Metanephros (tissue), 2 donors: ENCODE data around the gene TAF11L2. TPM values are rescaled to one million over a fixed set of nuclear protein-coding genes. Genes with fewer than 3 reads are reported as not detected.

ENCODE experiments used
- small RNA-seq: library from RNA; depleted of rRNA; stranded (forward); fragments of <200 nt; gene quantifications from one replicate; pipeline ENCODE3, GENCODE V24; 2014; ENCODE audit warnings: low replicate concordance
- total RNA-seq: library from RNA; depleted of rRNA; stranded (reverse); fragments of >200 nt; gene quantifications from one replicate; pipeline ENCODE4 v1.2.3, GENCODE V29; 2014

Gene TAF11L2
- total RNA-seq = 0.41 TPM

DNA sequence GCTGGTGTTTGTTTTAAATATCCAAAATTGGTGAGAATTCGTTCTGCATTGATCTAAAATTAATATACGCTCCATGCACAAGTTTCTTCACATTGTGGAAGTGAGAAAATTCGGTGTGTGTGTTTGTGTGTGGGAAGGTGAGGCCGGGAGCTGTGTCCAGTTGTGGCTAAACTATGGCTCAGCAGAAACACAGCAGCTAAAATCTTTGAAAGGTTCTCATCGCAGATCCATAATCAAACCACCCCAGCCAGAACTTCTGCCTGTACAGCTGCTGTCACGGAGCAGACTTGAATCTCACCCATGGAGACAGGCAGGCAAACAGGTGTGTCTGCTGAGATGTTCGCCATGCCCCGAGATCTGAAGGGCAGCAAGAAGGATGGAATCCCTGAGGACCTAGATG lies at the start of gene TAF11L2:
TAF11L2 (plus strand) TSS at position 301 of the 400 bp plus-strand sequence.

GRCh38 chr5:17518067-17518466 lies 20.0 kb downstream of the TAF11L2 start, which contains the start of gene TAF11L3:
Gene TAF11L3 (plus strand): TSS chr5:17518367.

DNA sequence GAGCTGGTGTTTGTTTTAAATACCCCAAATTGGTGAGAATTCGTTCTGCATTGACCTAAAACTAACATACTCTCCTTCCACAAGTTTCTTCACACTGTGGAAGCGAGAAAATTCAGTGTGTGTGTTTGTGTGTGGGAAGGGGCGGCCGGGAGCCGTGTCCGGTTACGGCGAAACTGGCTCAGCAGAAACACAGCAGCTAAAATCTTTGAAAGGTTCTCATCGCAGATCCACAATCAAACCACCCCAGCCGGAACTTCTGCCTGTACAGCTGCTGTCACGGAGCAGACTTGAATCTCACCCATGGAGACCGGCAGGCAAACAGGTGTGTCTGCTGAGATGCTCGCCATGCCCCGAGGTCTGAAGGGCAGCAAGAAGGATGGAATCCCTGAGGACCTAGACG lies 23.5 kb downstream of the TAF11L2 start, which contains the start of gene TAF11L4:
TAF11L4 (plus strand) TSS at position 301 of the 400 bp plus-strand sequence.

DNA sequence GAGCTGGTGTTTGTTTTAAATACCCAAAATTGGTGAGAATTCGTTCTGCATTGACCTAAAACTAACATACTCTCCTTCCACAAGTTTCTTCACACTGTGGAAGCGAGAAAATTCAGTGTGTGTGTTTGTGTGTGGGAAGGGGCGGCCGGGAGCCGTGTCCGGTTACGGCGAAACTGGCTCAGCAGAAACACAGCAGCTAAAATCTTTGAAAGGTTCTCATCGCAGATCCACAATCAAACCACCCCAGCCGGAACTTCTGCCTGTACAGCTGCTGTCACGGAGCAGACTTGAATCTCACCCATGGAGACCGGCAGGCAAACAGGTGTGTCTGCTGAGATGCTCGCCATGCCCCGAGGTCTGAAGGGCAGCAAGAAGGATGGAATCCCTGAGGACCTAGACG lies 26.9 kb downstream of the TAF11L2 start, which contains the start of gene TAF11L5:
TAF11L5 (plus strand) TSS at position 301 of the 400 bp plus-strand sequence.

DNA sequence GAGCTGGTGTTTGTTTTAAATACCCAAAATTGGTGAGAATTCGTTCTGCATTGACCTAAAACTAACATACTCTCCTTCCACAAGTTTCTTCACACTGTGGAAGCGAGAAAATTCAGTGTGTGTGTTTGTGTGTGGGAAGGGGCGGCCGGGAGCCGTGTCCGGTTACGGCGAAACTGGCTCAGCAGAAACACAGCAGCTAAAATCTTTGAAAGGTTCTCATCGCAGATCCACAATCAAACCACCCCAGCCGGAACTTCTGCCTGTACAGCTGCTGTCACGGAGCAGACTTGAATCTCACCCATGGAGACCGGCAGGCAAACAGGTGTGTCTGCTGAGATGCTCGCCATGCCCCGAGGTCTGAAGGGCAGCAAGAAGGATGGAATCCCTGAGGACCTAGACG lies 30.3 kb downstream of the TAF11L2 start, which contains the start of gene TAF11L6:
TAF11L6 (plus strand) TSS at position 301 of the 400 bp plus-strand sequence.

Small RNA genes within 50 kb of the gene (small RNA-seq; reads per million reads assigned to genes)
- not detected for gene AC106774.3

Other genes with a start within 250 kb of the TAF11L2 start
- gene TAF11L3, start 20.1 kb downstream of the TAF11L2 start, total RNA-seq = not detected
- gene TAF11L4, start 23.6 kb downstream of the TAF11L2 start, total RNA-seq = not detected
- not detected for gene TAF11L5, start 27.0 kb downstream of the TAF11L2 start, total RNA-seq
- not detected for gene TAF11L6, start 30.4 kb downstream of the TAF11L2 start, total RNA-seq
- gene TAF11L7, start 87.5 kb downstream of the TAF11L2 start, total RNA-seq = not detected
- gene TAF11L8, start 92.7 kb downstream of the TAF11L2 start, total RNA-seq = not detected
- gene TAF11L9, start 96.2 kb downstream of the TAF11L2 start, total RNA-seq = not detected
- gene TAF11L10, start 99.6 kb downstream of the TAF11L2 start, total RNA-seq = not detected
- not detected for gene TAF11L11, start 106.0 kb downstream of the TAF11L2 start, total RNA-seq
- not detected for gene TAF11L12, start 112.2 kb downstream of the TAF11L2 start, total RNA-seq
- not detected for gene TAF11L13, start 133.9 kb downstream of the TAF11L2 start, total RNA-seq
- not detected for gene TAF11L14, start 136.2 kb downstream of the TAF11L2 start, total RNA-seq